ENCODE results near the gene SSX4.
"Not testable (repeated sequence)": the region's sequence is repeated elsewhere in the genome, so short reads cannot be mapped to it uniquely, and the experiment has no call there.

SSX4 gene, protein sequence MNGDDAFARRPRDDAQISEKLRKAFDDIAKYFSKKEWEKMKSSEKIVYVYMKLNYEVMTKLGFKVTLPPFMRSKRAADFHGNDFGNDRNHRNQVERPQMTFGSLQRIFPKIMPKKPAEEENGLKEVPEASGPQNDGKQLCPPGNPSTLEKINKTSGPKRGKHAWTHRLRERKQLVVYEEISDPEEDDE

DNA sequence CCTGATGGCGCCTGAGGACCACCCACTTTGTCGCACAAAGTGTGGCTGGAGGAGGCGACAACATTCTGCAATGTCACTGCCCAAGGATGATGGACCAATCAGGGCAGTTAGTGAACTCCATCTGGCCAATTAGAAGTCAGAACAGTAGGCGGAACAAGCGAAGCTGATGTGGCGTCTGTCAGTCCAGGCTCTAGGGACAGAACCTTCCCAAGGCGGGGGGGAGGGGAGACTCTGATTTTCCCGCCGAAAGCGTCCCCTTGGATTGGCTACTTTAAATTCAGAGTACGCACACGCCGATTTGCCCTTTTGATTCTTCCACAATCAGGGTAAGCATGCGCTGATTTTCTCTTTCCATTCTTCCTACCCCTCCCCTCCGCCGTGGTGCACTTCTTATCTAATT is at the start of gene SSX4:
Gene SSX4 (plus strand): TSS at position 301 of the 400 bp plus-strand sequence. CDS start 515 bp downstream, outside the sequence.
- not testable (repeated sequence) for DNase-seq

DNA sequence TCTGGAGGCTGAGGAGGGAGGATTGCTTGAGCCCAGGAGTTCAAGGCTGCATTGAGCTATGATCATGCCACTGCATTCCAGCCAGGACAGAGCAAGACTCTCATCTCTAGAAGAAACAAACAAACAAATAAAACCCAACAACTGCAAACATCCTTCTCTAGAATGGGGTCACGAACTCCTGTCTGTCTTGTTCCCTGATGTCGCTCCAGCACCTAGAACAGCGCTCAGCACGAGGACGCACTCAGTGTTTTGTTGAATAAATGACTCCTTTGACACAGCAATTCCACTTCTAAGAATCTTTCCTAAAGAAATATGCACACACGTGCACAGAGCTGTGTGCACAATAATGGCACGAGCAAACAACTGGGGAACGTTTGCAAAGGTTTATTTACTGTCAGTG is 37.3 kb upstream of the SSX4 start:
- DNase-seq = not testable (repeated sequence)

GRCh38 chrX:48356315-48357094 is 26.8 kb upstream of the SSX4 start, which contains the start of gene SSX3:
Gene SSX3 (minus strand): TSS chrX:48356703. CDS start chrX:48355249, 1,454 bp downstream.
- not testable (repeated sequence) for DNase-seq

- DNase-seq = no peak
Measured at GRCh38 chrX:48357681-48358080, 25.7 kb upstream of the SSX4 start.

GRCh38 chrX:48359281-48359680 is 24.1 kb upstream of the SSX4 start:
- not testable (repeated sequence) for DNase-seq

DNA sequence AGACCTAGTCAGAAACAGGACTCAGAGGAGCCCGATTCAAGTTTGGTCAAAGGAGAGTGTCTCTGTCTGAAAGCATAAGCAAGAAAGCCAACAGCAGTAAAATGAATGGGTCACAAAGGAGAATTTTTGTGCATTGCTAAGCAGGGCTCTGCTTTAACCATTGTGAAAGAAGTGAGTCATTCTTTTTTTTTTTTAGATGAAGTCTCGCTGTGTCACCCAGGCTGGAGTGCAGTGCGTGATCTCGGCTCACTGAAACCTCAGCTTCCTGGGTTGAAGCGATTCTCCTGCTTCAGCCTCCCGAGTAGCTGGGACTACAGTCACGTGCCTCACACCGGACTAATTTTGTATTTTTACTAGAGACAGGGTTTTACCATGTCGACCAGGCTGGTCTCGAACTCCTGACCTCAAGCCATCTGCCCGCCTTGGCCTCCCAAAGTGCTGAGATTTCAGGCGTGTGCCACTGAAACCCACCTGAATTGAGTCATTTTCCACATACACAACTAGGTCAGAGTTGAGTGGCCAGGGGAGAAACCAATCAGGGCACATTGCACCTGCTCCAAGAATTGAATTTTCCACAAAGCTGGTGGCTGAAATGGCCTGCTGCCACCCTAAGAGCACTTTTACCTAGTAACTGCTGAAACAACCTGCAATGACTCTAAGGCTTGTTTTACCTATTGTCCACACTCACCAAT is 15.5 kb upstream of the SSX4 start:
- not testable (repeated sequence) for DNase-seq

GRCh38 chrX:48370408-48370807 is 12.9 kb upstream of the SSX4 start:
- not testable (repeated sequence) for DNase-seq

DNA sequence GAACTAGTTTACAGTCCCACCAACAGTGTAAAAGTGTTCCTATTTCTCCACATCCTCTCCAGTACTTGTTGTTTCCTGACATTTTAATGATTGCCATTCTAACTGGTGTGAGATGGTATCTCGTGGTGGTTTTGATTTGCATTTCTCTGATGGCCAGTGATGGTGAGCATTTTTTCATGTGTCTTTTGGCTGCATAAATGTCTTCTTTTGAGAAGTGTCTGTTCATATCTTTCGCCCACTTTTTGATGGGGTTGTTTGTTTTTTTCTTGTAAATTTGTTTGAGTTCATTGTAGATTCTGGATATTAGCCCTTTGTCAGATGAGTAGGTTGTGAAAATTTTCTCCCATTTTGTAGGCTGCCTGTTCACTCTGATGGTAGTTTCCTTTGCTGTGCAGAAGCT is 13.6 kb downstream of the SSX4 start:
- not testable (repeated sequence) for DNase-seq

DNA sequence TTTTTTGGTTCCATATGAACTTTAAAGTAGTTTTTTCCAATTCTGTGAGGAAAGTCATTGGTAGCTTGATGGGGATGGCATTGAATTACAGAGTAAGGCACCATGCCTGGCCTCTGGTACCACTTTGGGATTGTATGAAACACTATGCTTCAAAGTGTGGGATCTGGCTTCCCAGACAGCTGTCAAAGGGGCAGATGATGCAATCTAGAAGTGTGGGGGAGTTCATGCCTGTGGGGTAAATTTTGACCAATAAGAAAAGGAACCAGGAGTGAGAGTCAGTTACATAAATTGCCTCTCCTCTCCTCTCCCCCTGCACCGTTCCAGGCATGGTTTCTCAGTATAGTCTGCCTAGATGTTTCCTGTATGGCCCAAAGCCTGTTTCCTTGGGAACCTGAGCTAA is 14.5 kb downstream of the SSX4 start:
- not testable (repeated sequence) for DNase-seq

- DNase-seq = not testable (repeated sequence)
Measured at GRCh38 chrX:48411860-48412259, 28.5 kb downstream of the SSX4 start, which contains the start of gene SSX4B. Gene SSX4B (minus strand): TSS chrX:48411960. CDS start chrX:48411372, 588 bp downstream.

- not testable (repeated sequence) for DNase-seq
Measured at GRCh38 chrX:48427027-48427716, 43.8 kb downstream of the SSX4 start.

- not testable (repeated sequence) for DNase-seq
Measured at GRCh38 chrX:48429606-48430005, 46.3 kb downstream of the SSX4 start.

GRCh38 chrX:48430166-48430565 is 46.8 kb downstream of the SSX4 start:
- DNase-seq = not testable (repeated sequence)

- DNase-seq = not testable (repeated sequence)
Measured at GRCh38 chrX:48433713-48434112, 50.4 kb downstream of the SSX4 start.

All from NCI-H1436 (cell line).